Posterior cingulate gyrus (tissue), 11 donors: ENCODE measurements around the gene PFDN4.

Experiments used
- DNase-seq, 10 donors: peaks; one replicate each; pipeline versions ENCODE4 v3.0.0 to v3.0.0-alpha.2; 2020 to 2021; ENCODE audit warnings: mixed read lengths in 3 of 10
- intact Hi-C: fragments of 100-400 bp; cut with DNase I; formaldehyde crosslinking; loops from one replicate; pipeline ENCODE4 v1.15.1; 2023

The PFDN4 gene

GRCh38 chr20:54172856-54173652 lies 34.8 kb upstream of the PFDN4 start:
- intact Hi-C loops: no loop called here
- DNase-seq: peak in 2 of 10 donors; percentile 67 to 81

DNA sequence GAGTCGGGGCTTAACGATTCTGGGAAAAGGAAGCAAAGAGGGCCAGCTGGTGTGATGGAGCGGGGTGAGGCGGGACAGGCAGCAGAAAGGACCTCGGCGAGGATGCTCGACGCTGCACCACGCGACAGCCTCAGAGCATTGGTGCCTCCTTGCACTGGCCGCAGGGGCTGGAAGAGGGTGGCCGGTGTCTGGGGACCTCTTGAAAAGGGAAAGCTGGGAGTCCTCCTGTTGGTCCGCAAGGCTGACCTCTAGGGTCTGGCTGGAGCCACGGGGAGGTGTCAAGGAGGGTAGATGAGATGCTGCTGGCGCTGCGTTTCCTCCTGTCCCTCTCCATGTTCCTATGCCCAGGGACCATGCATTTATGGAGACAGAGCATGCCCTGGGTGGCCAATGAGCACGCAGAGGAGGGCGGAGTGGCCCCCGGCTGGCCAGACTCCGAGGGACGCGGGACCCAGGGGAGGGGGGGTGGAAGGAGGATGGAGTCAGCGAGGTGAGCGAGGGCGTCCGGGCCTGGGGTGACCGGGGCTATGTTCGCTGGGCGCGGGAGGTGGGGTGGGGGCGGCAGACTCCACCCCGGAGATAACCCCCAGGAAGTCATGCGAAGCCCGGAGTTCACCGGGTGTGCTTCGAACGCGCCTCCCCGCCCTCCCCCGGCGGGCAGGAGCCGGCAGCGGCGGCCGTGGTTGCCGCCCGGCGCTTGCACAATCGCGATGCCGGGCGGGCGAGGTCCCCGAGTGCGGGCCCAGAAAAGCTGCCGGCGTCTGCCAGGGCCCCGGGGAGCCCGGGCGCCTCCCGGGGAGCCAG lies 34.0 kb upstream of the PFDN4 start, which contains the start of gene CYP24A1:
Gene CYP24A1, minus strand, starts transcription at position 334 of the 804 bp plus-strand sequence. CDS start 407 bp downstream, outside the sequence.
- intact Hi-C loops: no loop called here
- DNase-seq: peak in 1 of 10 donors; percentile 79

GRCh38 chr20:54174457-54175175 lies 33.3 kb upstream of the PFDN4 start:
- no peak for DNase-seq
- intact Hi-C loops: no loop called here

DNA sequence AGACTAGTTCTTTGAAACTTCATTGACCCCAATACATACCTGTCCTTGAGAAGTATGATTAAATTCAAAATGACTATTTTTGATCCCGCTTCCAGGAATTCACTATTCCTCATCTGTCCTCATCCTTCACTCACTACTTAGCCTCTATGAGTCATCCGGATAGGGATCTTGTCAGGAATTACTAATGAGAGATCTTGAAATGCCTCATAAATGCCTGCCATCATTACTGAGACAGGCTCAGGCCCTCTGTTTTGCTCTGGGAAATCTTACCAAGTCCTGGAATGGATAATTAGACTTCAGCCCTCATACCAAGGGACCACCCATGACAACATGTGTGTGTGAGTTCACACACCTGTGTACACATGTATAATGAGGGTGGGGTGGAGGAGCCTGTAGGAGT lies 31.3 kb upstream of the PFDN4 start:
- DNase-seq: no peak
- intact Hi-C loops: no loop called here

- intact Hi-C loops: no loop called here
- DNase-seq: no peak
Observed at GRCh38 chr20:54177378-54177777, 30.5 kb upstream of the PFDN4 start.

DNA sequence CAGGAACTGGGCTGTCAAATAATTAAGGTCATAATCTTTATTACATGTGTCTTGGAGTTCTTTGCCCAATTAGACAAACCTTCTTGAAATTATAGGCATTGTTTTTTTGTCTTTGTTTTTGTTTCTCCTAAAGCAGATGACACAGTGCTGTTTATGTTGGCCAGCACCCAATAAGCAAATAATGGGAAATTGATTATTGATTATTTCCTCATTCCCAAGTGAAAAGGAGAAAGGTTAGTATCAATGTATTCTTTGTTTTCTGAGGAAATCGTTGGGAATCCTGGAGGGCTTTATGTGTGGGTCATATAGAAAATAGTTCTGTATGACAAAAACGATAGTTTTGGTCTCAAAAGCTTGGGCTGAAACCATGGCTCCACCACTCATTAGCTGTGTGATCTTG lies 29.6 kb upstream of the PFDN4 start:
- intact Hi-C loops: no loop called here
- DNase-seq: no peak

- intact Hi-C loops: no loop called here
Observed at GRCh38 chr20:54179946-54180345, 27.9 kb upstream of the PFDN4 start.

DNA sequence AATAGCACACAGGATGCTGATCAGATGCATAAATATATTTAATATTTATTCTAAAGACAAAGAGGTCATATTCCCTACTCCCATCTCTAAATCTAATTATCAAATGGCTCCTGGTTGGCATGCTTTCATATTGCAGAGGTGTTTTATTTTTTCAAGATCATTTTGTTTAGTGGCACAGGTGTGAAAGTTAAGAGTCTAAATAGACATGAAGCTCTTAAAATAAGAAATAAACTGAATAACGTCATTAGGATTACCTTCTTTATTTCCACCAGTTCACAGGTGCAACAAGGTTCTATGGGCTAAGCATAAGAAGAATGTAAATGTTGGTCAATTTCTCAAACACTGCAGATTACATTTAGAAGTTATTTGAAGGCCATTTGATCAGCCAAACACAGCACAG lies 27.0 kb upstream of the PFDN4 start:
- intact Hi-C loops: no loop called here
- DNase-seq: no peak

More at GRCh38 chr20:54179946-54180345, 27.9 kb upstream of the PFDN4 start:
- no peak for DNase-seq

DNA sequence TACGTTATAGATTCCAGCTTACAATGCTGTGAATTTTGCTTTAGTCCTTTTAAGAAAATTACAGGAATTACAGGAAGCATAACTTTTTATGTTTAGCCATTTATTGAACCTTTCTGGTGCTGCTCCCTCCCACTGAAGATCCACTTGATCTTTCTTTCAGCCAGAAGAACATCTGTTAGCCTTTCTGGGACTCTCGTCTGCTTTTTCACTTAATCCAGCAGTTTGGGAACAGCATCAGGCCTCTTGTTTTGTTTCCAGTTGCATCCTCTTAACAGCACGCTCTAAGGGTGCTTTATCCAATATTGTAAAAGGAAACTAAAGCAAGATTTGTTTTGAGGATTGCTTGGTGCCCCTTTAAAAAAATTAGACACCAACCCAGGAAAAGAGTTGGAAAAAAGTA lies 23.8 kb upstream of the PFDN4 start:
- intact Hi-C loops: no loop called here
- DNase-seq: no peak

DNA sequence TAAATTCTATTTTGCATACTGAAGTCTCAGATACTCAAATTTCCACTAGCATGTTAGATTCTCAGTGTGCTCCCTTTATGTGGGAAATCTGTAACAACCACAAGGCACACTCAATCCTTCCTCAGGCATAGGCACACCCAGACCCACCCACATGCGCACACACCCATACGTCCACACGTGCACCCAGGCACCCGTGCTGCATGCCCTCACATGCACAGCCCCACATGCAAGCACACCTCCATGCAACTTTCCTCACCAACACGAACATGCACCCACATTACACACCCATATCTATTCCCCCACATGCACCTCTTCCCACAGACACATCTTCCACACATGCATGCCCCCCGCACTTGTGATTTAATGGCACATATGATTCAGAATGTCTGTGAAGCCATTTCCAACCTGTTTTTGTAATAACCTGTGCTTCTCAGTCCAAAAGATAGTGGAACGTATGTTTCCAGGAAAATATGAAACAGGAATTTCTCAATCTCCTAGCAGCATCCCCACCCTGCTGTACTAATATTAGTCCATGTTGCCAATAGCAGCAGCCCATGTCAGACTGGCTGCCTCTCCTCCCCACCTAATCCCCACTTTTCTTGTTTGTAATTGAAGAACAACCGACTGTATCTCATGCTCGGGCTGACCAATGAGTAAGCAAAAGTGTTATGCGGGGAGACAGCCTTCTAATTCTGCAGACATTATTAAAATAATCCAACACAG lies 22.8 kb upstream of the PFDN4 start:
- DNase-seq: no peak
- intact Hi-C loops: no loop called here

GRCh38 chr20:54188132-54188849 lies 19.6 kb upstream of the PFDN4 start:
- intact Hi-C loops: no loop called here
- DNase-seq: no peak

DNA sequence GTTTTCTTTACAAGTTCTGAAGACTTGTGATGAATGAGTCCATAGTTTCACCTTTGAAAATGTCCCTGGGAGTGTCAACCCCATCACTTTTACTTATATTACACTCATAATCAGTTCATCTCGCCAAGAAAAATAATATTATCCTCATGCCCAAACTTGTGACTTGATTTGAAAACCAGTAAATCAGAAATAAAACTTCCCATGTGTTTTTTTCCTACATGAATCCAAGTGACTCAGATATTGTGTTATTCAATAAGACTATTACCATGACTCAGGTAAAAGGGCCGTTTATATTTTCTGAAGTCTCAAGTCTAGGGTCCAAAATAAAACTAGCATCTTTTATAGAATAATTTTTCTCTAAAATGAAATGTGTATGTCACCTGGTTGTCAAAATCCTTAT lies 18.3 kb upstream of the PFDN4 start:
- intact Hi-C loops: no loop called here
- no peak for DNase-seq

GRCh38 chr20:54190217-54190616 lies 17.7 kb upstream of the PFDN4 start:
- DNase-seq: no peak
- intact Hi-C loops: no loop called here

GRCh38 chr20:54193817-54194216 lies 14.1 kb upstream of the PFDN4 start:
- DNase-seq: no peak
- intact Hi-C loops: no loop called here

DNA sequence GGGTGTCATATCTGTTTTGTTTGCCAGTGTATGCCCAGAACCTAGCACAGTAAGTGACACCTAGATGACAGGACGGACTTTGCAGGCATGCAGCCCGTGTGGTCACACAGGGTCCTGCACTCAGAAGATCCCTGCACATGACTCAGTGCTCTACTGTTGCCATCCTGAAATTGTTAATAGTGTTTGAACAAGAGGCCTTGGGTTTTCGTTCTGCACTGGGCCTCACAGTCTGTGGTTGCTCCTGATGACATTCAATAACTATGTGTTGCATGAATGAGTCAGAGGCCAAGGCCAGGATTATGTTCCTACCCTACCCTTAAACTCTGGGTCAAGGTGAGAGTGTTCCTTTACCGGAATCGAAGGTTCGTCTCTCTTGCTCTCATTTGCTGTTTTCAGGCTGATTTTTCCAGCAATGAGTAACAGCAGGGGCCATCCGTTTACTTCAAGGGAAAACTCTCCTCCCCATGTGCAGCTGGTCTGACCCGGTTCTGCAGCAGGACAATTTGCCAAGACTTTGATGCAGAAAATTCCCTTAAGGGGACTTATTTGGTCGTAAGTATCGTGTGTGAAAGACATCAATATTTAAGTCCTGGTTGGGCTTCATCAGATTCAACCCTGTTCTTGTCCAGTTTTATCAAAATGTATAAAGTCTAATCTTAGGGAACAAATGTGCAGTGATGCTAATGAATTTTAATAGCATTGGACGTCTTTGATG lies 13.0 kb upstream of the PFDN4 start:
- DNase-seq: no peak
- intact Hi-C loops: no loop called here

- intact Hi-C loops: no loop called here
- DNase-seq: no peak
Observed at GRCh38 chr20:54195483-54196472, 12.1 kb upstream of the PFDN4 start.

DNA sequence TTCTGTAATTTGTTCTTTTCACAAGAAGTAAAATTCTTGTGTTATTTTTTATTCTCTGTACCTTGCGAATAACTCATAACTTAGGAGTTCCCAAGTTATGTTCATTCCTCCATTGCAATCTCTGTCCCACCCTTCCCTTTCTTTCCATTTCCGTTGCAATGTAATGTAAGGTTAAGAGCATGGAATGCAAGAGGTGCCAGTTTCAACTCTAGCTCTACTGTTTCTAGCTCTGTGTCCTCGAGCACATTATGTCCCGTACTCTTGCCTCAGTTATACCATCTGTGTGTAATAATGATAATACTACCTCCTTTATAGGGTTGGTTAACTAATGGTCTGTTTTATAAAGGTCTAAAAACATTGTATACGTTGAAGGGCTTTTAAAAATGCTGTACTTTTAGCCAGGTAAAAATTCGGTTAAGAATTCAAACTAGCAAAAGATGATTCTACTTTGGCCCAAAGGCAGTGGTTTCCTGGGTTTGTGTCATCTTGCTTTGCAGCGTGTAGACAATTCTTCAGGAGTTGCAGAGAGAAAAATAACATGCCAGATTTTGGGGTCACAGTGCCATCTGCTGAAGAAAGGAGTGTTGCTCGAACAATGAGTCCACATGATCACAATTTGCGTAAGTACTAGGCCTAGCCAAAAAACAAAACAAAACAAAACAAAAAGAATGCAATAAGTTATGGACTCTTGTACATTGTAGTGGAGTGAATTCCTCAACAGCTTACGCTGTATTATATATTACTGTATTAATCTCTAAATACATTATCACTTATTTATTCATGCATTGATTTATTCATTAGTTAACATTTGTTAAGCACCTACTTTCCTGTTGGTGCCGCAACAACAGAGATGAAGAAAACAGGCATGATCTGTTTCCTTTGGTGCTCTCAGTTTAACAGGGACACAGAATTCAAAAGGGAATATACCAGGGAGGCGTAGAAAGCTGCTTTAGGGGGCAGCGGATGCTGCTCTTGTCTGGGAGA lies 10.0 kb upstream of the PFDN4 start:
- DNase-seq: no peak
- intact Hi-C loops: no loop called here
